Nasal cavity respiratory epithelium epithelial cell of viscerocranial mucosa (primary cell): ENCODE measurements around the gene MSTO1. TPM values are rescaled to one million over a fixed set of nuclear protein-coding genes. Genes with fewer than 3 reads are reported as not detected.

Experiments
- total RNA-seq: library from RNA; depleted of rRNA; stranded (reverse); fragments of >200 nt; gene quantifications from 2 replicates; pipeline ENCODE4 v1.2.3, GENCODE V29; 2014

MSTO1 gene
- 29.3 and 56.7 TPM in 2 replicates for total RNA-seq

GRCh38 chr1:155609515-155610256, at the start of gene MSTO1:
MSTO1 (plus strand) TSS chr1:155610218; CDS start chr1:155610249, 31 bp downstream.

GRCh38 chr1:155562581-155563376, 47.2 kb upstream of the MSTO1 start, which contains the start of gene ASH1L:
ASH1L (minus strand) TSS chr1:155562803; CDS start chr1:155521519, 41,284 bp downstream.

Other genes starting within 250 kb of the MSTO1 start
- 21.9 and 38.5 TPM in 2 replicates for gene ASH1L, start 47.4 kb upstream of the MSTO1 start, total RNA-seq
- 35.9 and 53.5 TPM in 2 replicates for gene YY1AP1, start 78.6 kb downstream of the MSTO1 start, total RNA-seq
- 72.5 and 79.3 TPM in 2 replicates for gene DAP3, start 78.9 kb downstream of the MSTO1 start, total RNA-seq
- 22.9 and 31.3 TPM in 2 replicates for gene GON4L, start 247.0 kb downstream of the MSTO1 start, total RNA-seq
- gene SYT11, start 249.3 kb downstream of the MSTO1 start, total RNA-seq: 0.34 and 0.36 TPM in 2 replicates